ENCODE measurements around the gene ANO1.

The ANO1 gene

DNA sequence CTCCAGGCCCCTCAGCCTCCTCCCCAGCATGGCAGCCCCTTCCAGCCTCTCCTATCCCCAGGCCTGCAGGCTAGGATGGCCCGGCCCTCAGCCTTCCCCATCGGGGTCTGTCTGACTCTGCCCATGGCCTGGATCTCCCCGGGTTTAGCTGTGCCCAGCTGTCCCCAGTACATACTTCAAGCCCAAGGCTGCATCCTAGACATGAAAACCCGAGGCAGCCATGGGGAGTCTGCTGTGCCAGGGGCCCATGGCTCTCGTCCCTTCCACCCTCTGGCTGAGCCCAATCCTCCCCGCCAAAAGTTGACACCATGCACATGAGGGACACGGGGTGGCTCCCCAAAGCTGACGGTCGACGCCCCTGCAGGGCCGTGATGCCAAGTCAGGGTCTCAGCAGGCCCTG, 102.8 kb downstream of the ANO1 start:
- Histone ChIP-seq H2AFZ (ENCODE audit: low read length) (no peak overlapping the region), H3K9ac (ENCODE audit: low read length) (no peak overlapping the region), H3F3A (ENCODE audit: insufficient read depth, low read length) (no peaks in the 10 kb centered on the region), H3K4me3 (ENCODE audit: low read length) (no peak overlapping the region), H3K9me2 (replicated peaks; ENCODE audit: insufficient read depth, low read length) (no peaks in the 10 kb centered on the region), H3K36me3 (replicated peaks; ENCODE audit: insufficient read depth, low read length) (no peaks in the 10 kb centered on the region), H3K27me3 (replicated peaks; ENCODE audit: insufficient read depth, low read length) (peaks cover 96% of the 10 kb centered on the region), H4K20me1 (ENCODE audit: insufficient read depth, low read length) (no peaks in the 10 kb centered on the region), H3K4me2 (ENCODE audit: low read depth, low read length) (no peak overlapping the region), H3K27ac (ENCODE audit: low read length) (no peak overlapping the region), H3K4me1 (ENCODE audit: low read length) (no peaks in the 10 kb centered on the region), H3K79me2 (ENCODE audit: low read length) (no peaks in the 10 kb centered on the region), H3K9me3 (replicated peaks; ENCODE audit: insufficient read depth, low read length) (no peaks in the 10 kb centered on the region)
- DNase-seq = no peak
- TF ChIP-seq EZH2phosphoT487 (IDR thresholded peaks at IDR 0.05; ENCODE audit: low read length) (no peak), EZH2 (optimal IDR thresholded peaks at IDR 0.05; ENCODE audit: low read depth, low read length) (no peak)
- TF ChIP-seq, protein P1, sequence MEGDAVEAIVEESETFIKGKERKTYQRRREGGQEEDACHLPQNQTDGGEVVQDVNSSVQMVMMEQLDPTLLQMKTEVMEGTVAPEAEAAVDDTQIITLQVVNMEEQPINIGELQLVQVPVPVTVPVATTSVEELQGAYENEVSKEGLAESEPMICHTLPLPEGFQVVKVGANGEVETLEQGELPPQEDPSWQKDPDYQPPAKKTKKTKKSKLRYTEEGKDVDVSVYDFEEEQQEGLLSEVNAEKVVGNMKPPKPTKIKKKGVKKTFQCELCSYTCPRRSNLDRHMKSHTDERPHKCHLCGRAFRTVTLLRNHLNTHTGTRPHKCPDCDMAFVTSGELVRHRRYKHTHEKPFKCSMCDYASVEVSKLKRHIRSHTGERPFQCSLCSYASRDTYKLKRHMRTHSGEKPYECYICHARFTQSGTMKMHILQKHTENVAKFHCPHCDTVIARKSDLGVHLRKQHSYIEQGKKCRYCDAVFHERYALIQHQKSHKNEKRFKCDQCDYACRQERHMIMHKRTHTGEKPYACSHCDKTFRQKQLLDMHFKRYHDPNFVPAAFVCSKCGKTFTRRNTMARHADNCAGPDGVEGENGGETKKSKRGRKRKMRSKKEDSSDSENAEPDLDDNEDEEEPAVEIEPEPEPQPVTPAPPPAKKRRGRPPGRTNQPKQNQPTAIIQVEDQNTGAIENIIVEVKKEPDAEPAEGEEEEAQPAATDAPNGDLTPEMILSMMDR (IDR thresholded peaks at IDR 0.05; ENCODE audit: low read length) = no peak

DNA sequence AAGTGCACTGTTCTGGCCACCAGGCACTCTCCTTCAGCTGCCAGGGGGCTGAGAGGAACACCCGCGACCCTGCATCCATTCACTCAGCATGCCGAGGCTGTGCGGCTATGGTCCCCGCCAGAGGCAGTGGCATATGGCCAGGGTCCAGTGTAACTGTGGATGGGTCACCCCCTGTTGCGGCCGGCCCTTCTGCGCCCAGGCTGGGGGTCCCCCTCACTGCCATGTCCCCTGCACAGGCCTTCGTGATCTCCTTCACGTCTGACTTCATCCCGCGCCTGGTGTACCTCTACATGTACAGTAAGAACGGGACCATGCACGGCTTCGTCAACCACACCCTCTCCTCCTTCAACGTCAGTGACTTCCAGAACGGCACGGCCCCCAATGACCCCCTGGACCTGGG, 104.1 kb downstream of the ANO1 start:
- H3K27me3 ChIP-seq (replicated peaks; ENCODE audit: insufficient read depth, low read length) = peaks cover 96% of the 10 kb centered on the region
- H3K4me3 ChIP-seq (ENCODE audit: low read length) = no peak overlapping the region
- no peaks in the 10 kb centered on the region for H3K79me2 ChIP-seq (ENCODE audit: low read length)
- no peaks in the 10 kb centered on the region for H3K36me3 ChIP-seq (replicated peaks; ENCODE audit: insufficient read depth, low read length)
- no peaks in the 10 kb centered on the region for H3K9me3 ChIP-seq (replicated peaks; ENCODE audit: insufficient read depth, low read length)
- DNase-seq = no peak
- no peaks in the 10 kb centered on the region for H3K4me1 ChIP-seq (ENCODE audit: low read length)
- H3F3A ChIP-seq (ENCODE audit: insufficient read depth, low read length) = no peaks in the 10 kb centered on the region
- no peak overlapping the region for H3K4me2 ChIP-seq (ENCODE audit: low read depth, low read length)
- no peak overlapping the region for H2AFZ ChIP-seq (ENCODE audit: low read length)
- no peaks in the 10 kb centered on the region for H3K9me2 ChIP-seq (replicated peaks; ENCODE audit: insufficient read depth, low read length)
- H3K9ac ChIP-seq (ENCODE audit: low read length) = no peak overlapping the region
- no peak overlapping the region for H3K27ac ChIP-seq (ENCODE audit: low read length)
- no peaks in the 10 kb centered on the region for H4K20me1 ChIP-seq (ENCODE audit: insufficient read depth, low read length)
- TF ChIP-seq, protein P1 (IDR thresholded peaks at IDR 0.05; ENCODE audit: low read length) = no peak
- TF ChIP-seq EZH2 (optimal IDR thresholded peaks at IDR 0.05; ENCODE audit: low read depth, low read length) = no peak
- no peak for TF ChIP-seq EZH2phosphoT487 (IDR thresholded peaks at IDR 0.05; ENCODE audit: low read length)

- Histone ChIP-seq H3K9me3 (replicated peaks; ENCODE audit: insufficient read depth, low read length) (no peaks in the 10 kb centered on the region), H3F3A (ENCODE audit: insufficient read depth, low read length) (no peaks in the 10 kb centered on the region)
Observed at GRCh38 chr11:70183032-70183431, 104.9 kb downstream of the ANO1 start.

More at GRCh38 chr11:70183032-70183431, 104.9 kb downstream of the ANO1 start:
- Histone ChIP-seq H3K4me1 (ENCODE audit: low read length) (no peaks in the 10 kb centered on the region), H3K4me3 (ENCODE audit: low read length) (no peak overlapping the region), H4K20me1 (ENCODE audit: insufficient read depth, low read length) (no peaks in the 10 kb centered on the region), H3K27me3 (replicated peaks; ENCODE audit: insufficient read depth, low read length) (peaks cover 99% of the 10 kb centered on the region), H3K4me2 (ENCODE audit: low read depth, low read length) (no peak overlapping the region), H2AFZ (ENCODE audit: low read length) (no peak overlapping the region), H3K9me2 (replicated peaks; ENCODE audit: insufficient read depth, low read length) (no peaks in the 10 kb centered on the region), H3K9ac (ENCODE audit: low read length) (no peak overlapping the region), H3K27ac (ENCODE audit: low read length) (no peak overlapping the region), H3K36me3 (replicated peaks; ENCODE audit: insufficient read depth, low read length) (no peaks in the 10 kb centered on the region), H3K79me2 (ENCODE audit: low read length) (no peaks in the 10 kb centered on the region)
- no peak for TF ChIP-seq EZH2 (optimal IDR thresholded peaks at IDR 0.05; ENCODE audit: low read depth, low read length)
- TF ChIP-seq, protein P1 (IDR thresholded peaks at IDR 0.05; ENCODE audit: low read length) = no peak
- TF ChIP-seq EZH2phosphoT487 (IDR thresholded peaks at IDR 0.05; ENCODE audit: low read length) = no peak
- no peak for DNase-seq
